ENCODE results near the gene PAMR1. TPM values are rescaled to one million over a fixed set of nuclear protein-coding genes. Genes with fewer than 3 reads are reported as not detected.

Gene PAMR1
- total RNA-seq, 1 donor from 2014 or later: under 0.01 TPM

DNA sequence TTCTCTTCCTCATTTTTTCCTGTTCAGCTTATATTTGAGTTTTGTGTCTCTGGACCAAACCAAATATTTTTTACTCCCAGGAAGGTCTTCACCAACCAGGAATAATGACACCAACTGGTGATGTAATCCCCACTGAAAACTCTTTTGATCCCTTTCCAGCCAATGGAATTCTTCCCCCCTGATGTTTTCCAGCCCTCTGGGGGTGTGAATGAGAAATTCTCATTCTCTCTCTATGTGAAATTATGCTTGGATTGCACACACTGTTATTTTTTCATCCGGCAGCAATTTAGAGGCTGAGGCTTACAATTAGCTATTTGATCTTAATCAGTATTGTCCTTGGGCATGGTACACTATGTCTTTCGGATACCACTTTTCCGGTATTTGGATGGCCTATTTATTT is 66.6 kb downstream of the PAMR1 start:
- DNase-seq (ENCODE audit: low read depth in 2 of 2): no peak

DNA sequence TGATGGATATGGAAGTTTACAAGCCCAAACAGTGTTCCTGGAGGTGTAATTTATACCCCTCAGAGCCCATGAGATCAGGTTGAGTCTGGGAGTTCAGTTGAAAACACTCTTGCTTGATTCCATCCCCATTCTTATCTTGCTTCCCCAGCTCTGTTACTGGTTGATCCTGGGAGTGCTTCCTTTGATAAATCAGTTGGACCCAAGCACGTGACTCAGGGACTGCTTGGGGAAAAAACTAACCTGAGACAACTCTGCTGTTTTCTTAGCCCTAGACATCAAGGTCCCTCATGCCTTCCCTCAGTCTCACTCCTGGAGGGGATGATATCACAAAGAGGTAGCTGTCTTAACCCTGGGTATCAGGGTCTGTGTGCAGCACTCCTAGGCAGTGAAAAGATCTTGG is 71.1 kb downstream of the PAMR1 start:
- DNase-seq (ENCODE audit: low read depth in 2 of 2): no peak

DNA sequence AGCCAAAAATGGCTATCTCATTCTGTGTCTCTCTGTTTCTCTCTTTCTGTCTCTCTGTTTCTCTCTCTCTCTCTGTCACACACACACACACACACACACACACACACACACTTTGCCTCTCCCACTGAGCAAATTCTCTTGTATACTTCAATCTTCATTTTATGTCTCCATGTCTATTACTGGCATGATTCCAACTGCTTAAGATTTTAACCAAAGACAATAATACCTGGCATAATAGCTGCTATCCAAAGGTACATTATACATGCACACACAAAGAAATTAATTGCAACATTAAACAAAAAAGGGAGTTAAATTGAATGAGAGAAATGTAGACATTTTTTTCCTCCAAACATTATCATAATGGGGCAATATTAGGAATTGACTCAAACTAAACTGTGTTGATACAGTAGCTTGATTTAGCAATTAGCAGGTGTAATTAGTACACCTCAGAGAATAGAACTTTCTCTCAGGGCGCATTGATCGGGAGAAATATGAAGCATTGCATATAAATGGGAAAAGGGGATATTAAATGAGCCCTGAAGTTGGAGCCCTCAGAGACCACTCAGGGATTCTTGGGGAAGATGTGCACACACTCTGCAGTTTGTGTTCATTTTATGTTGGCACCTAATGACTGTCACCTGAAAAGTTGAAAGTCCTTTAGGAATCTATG is 88.7 kb downstream of the PAMR1 start:
- DNase-seq (ENCODE audit: low read depth in 2 of 2): no peak

DNA sequence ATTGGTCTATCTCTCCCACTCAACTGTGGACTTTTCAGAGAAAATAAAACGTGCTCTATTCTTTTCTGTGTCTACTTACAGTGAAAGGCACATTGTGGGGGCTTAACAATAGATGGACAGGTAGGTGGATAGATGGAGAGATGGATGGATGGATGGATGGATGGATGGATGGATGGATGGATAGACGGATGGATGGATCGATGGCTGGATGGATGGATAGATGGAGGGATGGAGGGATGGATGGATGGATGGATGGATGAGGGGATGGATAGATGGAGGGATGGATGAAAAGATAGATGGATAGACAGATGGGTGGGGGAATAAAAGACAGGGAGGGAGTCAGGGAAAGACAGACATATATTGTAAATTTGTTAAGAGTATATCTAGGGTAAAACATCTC is 91.8 kb downstream of the PAMR1 start:
- no peak for DNase-seq (ENCODE audit: low read depth in 2 of 2)

DNA sequence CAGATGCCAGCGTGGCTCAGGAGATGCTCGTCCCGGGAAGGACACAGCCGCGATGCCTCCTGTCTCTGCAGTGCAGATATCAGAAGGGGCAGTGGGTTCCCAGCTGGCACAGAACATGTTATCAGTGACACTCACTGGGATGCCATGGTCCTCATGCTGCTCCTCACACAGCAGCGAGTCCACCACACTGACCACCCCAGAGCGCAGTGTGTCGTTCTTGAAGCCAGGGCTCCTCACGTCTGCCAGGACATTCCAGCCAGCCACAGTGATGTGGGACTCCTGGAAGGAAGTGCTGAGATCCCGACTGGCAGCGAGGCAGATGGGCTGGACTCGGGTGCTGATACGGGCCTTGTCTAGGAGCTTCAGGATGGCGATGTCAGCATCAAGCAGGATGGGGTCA is 93.0 kb downstream of the PAMR1 start:
- DNase-seq (ENCODE audit: low read depth in 2 of 2): no peak

DNA sequence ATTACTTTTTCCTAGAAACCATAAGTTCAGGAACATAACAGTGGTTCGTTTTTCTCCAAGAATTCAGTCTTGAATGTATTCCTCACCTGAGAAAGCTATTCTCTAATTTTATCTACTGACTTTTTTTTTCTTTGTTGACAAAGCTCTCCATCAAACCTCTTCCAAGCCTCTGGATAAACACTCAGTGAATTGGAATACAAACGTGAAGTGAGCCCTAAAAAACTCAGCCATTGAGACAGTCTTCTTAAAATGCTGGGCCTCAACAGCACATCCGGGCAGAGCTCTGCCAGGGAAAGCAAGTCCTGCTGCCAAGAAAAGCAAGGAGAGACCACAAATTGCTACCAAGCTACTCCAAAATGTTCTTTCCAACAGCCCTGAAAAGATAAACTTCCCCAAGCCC is 98.3 kb downstream of the PAMR1 start:
- no peak for DNase-seq (ENCODE audit: low read depth in 2 of 2)

DNA sequence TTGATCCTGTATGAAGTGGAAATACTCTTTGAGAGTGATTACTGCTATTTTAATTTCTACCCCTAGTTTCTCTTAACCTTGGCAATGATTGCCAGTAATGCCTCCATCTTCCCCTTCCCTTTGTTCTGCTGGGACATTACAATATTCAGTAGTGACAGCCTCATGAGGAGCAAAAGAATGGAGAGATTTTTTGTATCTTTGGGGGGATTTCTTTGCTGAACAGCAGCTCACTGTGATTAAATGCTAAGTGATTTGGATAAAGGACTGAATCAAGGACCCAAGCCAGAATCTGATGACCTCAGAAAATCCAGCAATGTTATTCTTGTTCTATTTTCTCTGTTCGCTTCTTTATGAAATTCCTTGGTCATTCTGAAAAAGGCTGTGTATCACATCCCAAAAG is 99.1 kb downstream of the PAMR1 start:
- no peak for DNase-seq (ENCODE audit: low read depth in 2 of 2)

DNA sequence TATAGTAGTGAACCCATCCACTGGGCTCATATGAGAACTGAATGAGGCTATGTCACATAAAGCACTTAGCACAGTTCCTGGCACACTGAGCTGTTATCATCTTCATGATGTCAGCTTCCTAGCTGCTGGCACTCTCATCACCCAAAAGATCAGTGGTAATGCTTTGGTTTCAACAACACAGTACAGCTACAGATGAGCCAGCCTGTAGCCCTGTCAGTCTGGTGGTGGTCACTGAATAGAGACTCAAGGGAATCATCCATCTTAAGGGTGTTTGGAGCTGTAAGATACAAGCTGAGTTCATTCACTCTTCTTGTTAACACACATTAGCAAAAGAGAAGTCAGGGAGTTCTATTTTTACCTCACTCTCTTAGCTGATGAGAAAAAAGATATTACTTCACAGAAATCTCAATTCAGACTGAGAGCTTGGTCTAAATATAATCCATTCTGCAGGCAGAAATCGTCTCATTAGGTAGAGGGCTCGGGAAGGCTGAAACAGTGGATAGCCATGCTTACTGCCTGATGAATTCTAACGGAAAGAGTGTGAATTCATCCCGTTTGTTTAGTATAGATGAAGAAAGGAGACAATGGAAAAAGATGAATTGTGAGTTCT is 99.7 kb downstream of the PAMR1 start:
- no peak for DNase-seq (ENCODE audit: low read depth in 2 of 2)

DNA sequence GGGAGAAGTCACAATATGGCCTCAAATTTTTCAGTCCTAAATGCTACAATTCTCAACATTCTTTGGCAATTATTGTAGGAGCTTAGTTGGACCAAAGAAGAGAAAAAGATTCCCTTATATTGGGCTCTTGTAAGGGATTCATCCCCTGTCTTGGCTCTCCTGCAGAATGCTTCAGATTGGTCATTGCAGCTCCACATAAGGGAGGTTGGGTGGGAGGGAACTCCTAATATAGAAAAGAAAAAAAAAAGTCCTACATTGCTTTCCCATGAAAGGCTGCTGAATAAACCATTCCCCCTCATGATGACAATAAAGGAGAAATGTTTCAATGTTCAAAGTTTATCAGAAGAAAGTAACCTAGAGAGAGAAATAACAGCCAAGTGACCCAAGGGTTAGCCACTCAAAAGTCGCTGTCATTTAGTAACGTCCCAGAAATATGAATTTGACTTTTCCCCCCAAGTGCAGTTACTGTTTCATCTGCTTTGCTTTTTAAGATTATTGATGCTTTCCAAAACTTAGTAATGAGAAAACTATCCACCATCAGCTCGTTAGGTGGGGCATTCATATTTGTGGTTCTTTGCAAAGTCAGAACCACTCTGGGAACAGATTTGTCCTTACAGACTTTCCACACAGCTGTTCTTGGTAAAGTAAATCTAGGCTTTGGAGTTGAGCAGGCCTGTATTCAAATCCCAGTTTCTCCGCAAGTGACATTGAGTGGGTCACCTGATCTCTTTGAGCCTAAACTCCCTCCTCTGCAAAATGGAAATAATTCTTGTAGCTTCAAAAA is 101.1 kb downstream of the PAMR1 start:
- no peak for DNase-seq (ENCODE audit: low read depth in 2 of 2)

DNA sequence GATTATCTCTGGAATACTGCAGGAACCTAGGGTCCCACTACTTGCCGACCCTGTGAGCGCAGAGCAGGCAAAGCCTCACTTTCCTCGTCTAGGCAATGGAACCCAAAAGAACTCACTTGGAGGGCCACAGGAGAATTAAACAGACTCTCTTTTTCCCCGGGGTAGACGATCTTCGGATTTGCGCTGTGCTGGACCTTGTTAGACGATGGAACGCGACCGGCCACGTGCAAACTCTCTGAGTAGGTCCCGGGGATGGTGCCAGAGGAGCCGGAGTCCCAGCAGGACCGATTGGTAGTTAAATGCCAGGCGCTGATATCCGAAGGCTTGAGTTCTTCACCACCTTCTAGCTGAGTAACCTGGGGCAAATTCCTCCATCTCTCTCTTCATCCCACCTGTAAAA is 105.0 kb downstream of the PAMR1 start:
- no peak for DNase-seq (ENCODE audit: low read depth in 2 of 2)

DNA sequence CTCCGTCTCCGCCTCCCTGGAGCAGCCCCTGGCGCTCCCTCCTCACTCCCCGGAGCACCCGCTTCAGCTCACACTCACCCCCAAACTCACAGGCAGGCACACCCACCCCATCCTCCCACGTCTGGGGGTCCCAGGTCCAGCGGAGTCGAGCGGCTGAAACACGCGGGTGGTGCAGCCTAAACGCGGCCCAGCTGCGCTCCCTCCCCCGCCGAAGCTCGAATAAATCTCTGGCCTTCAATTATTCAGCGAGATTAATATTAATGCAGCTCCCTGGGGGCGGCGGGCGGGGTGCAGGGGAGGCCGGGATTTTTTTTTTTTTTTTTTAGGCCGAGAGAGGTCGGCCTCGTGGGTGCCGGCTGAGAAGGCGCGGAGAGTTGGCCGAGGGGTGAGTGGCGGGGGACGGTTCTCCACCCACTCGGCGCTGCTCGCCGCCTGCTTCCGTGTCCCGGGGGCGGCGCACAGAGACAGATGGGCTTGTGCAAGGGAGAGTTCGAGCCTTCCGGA is 105.5 kb downstream of the PAMR1 start:
- no peak for DNase-seq (ENCODE audit: low read depth in 2 of 2)

DNA sequence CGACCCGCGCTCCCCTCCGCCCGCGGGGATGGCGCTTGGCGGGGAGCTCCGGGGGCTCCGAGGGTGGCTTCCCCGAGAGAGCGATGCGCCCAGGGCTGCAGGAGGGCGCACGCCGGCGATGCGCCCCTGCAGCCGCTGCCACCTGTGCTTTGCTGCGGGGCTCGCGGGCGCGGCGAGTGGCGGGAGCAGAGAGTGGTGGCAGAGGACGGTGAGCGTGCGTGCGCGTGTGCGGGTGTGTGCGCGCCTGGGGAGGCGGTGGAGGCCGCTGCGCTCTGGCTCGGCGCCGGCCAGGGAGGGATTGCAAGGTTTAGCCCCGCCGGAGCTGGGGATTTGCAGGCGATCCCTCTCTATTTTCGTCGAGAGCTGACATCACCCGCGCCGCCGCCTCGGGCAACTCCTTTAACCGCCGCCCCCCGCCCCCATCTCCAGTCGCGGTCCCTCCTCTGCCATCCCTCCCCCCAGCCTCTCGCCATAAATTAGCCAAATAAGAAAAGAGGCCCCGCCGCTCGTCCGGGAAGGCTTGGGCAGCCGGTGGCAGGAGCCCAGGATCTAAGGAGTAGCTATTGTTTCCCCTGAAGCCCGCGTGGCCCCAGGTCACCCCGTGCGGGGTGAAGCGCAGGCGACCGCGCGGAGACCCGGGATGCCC is 106.1 kb downstream of the PAMR1 start, which contains the start of gene SLC1A2:
Gene SLC1A2 (minus strand): TSS at position 375 of the 646 bp plus-strand sequence. CDS start 592 bp downstream, outside the sequence.
- no peak for DNase-seq (ENCODE audit: low read depth in 2 of 2)

DNA sequence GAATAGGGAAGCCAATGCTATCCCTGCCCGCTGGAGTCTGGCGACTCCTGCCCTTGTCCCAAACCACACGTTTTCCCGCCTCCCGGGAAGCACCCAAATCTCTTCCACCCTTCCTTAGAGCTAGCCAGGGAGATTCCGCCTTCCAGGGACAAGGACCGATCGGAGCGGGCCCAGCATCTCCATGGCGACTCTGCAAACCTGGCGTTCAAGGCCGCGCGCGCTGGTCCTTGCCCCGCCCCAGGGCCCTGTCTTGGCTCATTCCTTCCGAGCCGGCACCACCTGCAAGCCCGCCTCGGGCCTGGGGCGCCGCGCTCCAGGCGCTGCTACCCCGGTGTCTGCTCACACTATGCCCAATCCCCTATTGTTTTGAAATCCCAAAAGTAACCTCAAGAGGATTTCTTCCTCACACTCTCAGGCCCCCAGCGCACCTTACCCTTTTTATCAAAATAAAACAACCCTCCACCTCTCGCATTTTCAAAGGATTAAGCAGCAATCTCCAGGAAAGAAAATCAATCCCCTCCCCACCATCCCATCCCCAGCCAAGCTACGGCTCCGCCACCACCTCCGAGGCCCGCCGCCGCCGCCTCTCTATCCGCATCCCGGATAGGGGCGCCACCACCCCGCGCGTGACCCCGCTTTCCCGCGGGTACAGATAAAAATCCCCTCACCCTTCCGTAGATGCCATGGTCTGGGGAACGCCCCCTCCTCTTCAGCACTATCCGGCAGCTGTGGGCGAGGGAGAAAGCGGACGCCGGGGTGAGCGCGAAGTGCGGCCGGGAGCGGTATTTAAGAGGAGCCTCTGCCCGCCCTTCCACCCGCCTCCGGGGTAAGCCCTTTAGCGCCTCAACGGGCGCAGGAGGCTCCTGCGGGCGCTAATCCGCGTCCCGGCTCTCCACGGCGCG is 106.9 kb downstream of the PAMR1 start:
- DNase-seq (ENCODE audit: low read depth in 2 of 2): no peak

DNA sequence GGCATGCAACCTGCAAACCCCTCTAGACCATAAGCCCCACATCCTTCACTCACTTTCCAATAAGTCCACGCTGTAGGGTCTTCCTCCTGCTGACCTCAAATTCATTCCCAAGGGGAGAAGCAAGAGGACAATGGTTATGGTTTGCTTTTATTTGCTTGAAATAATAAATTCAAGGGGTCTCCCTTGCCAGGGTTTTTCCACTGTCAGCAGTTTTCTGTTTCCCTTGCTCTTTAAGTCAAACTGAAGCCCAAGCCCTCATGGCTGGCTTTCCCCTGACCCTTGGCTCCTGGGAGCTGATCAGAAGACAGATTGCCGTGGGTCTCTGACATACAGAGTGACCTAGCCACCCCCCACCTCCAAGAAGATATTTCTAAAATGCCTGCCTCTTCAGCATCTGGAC is 109.9 kb downstream of the PAMR1 start:
- DNase-seq (ENCODE audit: low read depth in 2 of 2): no peak

DNA sequence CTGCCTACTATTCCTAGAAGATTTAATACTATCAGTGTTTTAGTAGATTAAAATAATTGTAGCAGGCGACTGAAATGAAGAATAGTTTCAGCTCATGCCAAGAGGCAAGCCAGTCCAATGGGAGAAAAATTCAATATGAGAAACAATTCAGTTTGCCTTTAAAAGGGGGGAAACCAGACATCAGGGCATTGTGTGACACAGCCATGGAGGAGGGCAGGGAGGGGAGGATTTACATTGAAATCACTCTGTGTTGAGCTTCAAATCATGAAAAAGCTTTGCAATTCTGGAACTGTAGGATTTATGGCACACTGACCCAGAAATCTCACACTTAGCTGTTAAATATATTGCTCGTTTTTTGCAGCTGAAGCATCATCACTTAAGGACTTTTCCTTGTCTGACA is 110.6 kb downstream of the PAMR1 start:
- DNase-seq (ENCODE audit: low read depth in 2 of 2): no peak

DNA sequence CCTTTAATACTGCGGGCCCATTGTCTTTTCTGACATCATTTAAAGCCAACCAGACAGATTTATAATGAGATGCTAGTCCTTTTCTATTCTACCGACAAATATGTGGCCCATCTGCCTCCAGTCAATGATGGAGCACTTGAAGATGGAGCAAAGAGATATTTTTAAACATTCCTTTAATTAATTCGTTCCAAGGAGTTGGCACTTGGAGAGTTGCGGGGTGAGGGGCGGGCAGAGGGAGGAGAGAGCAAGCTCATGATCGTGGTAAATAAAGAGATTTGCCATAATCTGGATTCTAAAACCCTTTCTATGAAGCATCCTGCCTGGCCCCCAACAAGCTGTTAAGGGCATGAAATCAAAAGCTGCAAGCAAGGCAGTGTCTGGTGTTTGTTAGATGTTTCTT is 111.1 kb downstream of the PAMR1 start:
- no peak for DNase-seq (ENCODE audit: low read depth in 2 of 2)

DNA sequence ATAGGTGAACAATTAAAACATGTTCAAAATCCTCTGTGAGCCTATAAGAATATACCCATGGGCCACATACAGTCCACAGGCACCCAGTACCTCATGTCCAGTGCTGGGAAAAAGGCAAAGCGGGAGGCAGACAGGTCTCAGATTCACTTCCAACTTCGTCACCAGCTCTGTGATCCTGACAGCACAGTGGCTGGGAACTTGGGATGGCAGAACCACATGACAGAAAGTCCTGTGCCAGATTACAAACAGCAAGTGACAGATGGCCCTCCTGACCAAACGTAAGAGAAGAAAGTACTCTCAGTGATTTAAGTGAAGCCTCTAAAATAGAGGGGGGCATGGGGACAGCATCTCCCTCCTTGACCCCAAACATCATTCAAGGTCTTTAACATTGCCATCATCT is 111.8 kb downstream of the PAMR1 start:
- DNase-seq (ENCODE audit: low read depth in 2 of 2): no peak

DNA sequence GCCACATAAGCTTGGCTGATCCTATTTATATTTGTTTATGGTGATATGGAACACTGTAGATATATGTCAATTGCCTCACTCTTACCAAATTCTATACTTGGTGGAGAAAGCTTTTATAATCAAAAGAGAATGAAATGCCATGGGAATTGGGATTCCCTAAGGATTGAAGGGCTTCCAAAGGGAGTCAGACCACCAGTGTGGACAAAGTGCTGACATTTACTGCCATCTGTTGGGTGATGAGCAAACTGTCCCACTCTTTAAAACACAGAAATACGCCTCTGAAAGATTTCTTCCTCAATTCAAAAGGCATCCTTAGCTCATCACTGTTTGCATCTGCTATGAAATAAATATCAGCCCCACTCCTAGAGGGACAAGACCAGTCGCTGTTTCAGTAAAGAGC is 113.1 kb downstream of the PAMR1 start:
- peak in 1 of 2 donors; percentile 6 for DNase-seq (ENCODE audit: low read depth in 2 of 2)

DNA sequence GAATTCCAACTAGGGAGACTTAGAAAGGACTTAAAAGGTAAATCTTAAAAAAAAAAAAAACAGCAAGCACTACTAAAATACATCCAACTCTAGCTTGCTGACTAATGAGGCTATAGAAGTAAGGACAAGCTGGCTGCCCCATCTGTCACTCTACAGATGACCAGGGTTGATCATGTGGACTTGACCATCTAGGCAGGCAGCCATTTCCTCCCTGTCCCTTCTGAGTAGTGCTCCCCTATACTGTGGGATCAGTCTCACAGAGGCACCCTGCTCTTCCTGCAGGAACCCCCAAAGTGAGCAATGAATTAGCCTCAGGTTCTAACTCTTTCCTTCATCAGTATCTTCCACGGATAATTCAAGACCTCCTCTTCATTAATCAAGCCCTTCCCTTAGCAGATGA is 118.4 kb downstream of the PAMR1 start:
- DNase-seq (ENCODE audit: low read depth in 2 of 2): no peak

DNA sequence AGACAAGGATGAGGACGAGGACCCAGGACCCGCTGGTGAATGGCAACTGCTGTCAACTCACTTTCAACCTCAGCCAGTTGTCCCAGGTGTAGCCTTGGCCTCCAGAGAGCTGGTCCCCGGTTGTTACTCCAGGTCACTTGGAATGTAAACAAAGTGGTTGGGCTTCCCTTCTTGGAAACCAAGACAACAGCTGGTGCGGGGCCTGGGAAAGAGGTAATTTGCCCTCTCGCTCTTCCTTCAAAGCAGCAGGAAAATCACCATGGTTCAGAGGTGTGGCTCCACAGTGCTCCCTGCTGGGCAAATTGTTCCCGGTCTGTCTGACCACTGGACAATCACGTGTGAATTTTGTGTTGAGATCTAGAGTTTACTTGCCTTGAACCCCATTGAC is 121.0 kb downstream of the PAMR1 start:
- DNase-seq (ENCODE audit: low read depth in 2 of 2): peak in 1 of 2 donors; percentile 25

DNA sequence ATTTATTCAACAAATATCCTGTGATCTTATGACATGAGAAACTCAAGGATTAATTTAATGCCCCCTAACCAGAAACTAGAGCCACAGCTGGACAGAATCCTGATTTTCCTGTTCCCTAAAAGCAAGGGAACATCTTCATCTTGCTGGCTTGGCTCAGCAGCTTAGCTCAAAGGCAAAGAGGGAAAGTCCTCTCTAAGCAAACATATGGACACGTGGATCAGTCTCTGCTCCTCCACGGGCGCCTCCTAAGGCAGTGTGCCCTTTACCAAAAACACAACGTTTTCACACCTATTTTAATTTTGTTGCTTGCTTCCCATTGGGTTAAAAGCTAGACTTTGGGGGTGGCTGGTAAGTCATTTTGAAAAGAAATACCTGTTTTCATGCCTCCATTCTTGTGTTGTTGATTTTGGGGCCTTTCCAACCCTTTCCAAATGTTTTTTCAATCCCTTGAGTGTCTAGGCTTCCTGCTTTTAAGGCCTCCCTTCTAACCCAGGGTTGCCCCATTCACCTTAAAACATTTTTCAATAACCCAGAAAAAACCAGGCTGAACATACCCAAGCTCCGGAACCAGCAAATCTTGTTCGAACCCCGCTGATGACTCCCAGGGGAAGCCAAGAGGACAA is 121.5 kb downstream of the PAMR1 start:
- no peak for DNase-seq (ENCODE audit: low read depth in 2 of 2)
